Endothelial cell of umbilical vein (primary cell): ENCODE measurements around the gene PDGFRB.

Experiments used
- EZH2 ChIP-seq: IDR thresholded peaks from 2 replicates; pipeline ENCODE4 v1.6.1; 2012; ENCODE audit warnings: borderline replicate concordance, low read depth, mild to moderate bottlenecking, moderate library complexity, low read length, inconsistent platforms; ENCODE audit not compliant: severe bottlenecking
- TF ChIP-seq, protein P1 (sequence below), 2 donors: IDR thresholded peaks; 1 replicate in 1 of 2; 2 replicates in 1 of 2; pipeline ENCODE4 v1.5.1; 2011; ENCODE audit warnings: low read length in 2 of 2, mild to moderate bottlenecking in 2 of 2, moderate library complexity in 2 of 2, control low read depth in 1 of 2, inconsistent platforms in 1 of 2, low read depth in 1 of 2; ENCODE audit not compliant: insufficient read depth in 1 of 2; ENCODE audit errors: extremely low read depth in 1 of 2
- TF ChIP-seq, protein P2 (sequence below): IDR thresholded peaks from 2 replicates; pipeline ENCODE4 v1.6.1; 2011; ENCODE audit not compliant: insufficient read depth, insufficient read length

DNA sequence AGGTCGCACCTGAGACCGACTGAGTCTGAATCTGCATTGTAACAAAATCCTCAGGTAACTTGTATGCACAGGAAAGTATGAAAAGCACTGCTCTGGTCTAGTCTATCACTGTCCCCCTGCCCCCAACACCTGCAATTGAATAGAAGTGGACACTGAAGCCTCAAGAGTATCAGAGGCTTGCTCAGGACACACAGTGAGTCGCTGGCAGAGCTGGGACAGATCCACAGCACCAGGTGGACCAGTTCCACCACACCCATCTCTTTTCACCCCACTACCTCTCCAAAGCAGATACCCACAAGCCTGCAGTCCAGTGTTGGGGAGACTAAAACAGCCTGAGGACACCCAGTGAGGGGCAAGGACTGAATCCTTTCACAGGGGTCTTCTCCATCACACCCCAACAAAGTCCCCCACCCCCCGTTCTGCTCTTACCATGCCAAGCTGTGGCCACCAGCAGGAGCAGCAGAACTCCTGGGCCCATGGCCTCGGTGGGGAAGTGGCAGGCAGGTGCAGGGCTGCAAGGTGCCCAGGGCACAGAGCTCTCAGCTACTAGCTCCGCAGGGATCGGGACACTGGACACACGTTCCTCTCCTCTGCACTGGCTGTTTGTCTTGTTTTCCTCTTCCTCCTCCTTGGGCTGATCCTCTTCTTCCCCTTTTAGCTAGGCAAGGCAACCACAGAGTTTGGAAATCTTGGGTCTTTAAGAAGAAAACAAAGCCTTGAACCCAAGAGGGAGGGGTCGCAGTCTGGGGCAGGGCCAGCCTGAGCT, 69.5 kb downstream of the PDGFRB start, which contains the start of gene CSF1R:
- TF ChIP-seq, protein P1, sequence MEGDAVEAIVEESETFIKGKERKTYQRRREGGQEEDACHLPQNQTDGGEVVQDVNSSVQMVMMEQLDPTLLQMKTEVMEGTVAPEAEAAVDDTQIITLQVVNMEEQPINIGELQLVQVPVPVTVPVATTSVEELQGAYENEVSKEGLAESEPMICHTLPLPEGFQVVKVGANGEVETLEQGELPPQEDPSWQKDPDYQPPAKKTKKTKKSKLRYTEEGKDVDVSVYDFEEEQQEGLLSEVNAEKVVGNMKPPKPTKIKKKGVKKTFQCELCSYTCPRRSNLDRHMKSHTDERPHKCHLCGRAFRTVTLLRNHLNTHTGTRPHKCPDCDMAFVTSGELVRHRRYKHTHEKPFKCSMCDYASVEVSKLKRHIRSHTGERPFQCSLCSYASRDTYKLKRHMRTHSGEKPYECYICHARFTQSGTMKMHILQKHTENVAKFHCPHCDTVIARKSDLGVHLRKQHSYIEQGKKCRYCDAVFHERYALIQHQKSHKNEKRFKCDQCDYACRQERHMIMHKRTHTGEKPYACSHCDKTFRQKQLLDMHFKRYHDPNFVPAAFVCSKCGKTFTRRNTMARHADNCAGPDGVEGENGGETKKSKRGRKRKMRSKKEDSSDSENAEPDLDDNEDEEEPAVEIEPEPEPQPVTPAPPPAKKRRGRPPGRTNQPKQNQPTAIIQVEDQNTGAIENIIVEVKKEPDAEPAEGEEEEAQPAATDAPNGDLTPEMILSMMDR (IDR thresholded peaks at IDR 0.05; ENCODE audit: extremely low read depth in 1 of 2, insufficient read depth in 1 of 2, low read depth in 1 of 2, low read length in 2 of 2): no peak
- TF ChIP-seq, protein P2, sequence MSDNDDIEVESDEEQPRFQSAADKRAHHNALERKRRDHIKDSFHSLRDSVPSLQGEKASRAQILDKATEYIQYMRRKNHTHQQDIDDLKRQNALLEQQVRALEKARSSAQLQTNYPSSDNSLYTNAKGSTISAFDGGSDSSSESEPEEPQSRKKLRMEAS: no peak
- no peak for TF ChIP-seq EZH2
